ENCODE measurements around the gene PJVK.
"Not testable (repeated sequence)": the region's sequence is repeated elsewhere in the genome, so short reads cannot be mapped to it uniquely, and the experiment has no call there.

The PJVK gene, protein sequence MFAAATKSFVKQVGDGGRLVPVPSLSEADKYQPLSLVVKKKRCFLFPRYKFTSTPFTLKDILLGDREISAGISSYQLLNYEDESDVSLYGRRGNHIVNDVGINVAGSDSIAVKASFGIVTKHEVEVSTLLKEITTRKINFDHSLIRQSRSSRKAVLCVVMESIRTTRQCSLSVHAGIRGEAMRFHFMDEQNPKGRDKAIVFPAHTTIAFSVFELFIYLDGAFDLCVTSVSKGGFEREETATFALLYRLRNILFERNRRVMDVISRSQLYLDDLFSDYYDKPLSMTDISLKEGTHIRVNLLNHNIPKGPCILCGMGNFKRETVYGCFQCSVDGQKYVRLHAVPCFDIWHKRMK

DNA sequence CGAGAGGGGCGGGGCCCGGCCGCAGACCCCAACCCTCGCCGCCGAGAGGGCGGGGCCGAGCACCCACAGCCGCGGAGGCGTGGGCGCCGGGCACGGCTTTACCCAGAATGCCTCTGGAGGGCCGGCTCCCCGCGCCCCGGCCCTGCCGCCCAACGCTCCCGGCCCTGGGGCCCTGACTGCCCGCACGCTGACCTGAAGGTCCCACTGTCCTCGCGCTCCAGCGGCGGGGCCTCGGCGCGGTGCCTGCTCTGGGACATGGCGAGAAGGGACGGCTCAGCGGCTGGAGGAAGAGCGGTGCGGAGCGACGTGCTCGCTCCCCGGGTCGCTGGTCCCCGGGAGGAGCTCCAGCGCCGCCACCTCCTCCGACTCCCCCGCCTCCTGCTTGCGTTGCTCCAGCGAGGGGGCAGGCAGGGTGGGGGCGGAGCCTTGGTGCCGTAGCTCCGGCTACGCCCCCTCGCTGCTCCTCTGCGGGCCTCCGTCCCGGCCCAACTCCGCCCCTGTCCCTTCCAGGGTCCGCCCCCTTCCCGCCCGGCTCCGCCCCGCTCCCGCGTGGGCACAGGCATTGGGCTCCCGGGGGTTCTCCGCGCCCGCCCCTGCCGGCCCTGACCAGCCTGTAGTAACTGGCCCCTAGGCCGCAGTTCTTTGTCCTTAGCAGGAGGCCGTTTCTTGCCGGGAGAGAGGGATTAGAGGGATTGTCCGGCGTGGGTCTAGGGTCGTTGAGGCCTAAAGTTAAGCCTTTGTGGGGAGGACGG is at the start of gene PJVK, which contains the start of gene PRKRA:
TSS of gene PJVK (plus strand) at position 605 of the 752 bp plus-strand sequence. CDS start 2,032 bp downstream, outside the sequence.
TSS of gene PRKRA (minus strand) at position 402 of the 752 bp plus-strand sequence. CDS start at position 257, 145 bp downstream.
- peak; percentile 98 for DNase-seq

GRCh38 chr2:178401994-178402437 is 49.2 kb upstream of the PJVK start:
- no peak for DNase-seq

DNA sequence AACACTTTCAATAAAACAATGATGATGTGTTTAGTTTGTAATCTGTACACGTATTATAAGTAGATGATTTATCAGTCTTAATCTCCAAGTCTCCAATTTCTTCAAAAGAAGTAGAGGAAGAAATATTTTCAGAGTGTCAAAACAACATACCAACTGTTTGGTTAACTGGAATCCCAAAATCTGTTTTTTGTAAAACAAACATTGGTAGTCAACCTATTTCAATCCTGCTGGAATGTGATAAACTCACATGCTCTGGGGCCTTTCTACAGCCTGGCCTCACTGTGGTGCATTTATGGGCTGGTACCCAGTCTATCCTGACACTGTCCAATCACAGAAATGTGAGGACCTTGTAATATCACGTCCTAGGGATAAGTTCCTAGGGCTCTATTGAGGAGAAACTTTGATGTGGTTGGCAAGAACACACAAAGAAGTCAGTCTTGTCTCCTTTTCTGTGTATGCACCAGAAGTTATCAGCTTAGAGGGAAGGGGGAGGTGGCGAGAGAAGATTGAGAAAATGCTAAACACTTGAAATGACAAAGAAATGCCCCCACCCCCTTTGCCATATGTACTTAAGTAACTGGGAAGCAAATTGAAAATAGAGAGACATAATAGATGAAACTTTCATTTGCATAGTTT is 47.4 kb upstream of the PJVK start:
- DNase-seq = no peak

DNA sequence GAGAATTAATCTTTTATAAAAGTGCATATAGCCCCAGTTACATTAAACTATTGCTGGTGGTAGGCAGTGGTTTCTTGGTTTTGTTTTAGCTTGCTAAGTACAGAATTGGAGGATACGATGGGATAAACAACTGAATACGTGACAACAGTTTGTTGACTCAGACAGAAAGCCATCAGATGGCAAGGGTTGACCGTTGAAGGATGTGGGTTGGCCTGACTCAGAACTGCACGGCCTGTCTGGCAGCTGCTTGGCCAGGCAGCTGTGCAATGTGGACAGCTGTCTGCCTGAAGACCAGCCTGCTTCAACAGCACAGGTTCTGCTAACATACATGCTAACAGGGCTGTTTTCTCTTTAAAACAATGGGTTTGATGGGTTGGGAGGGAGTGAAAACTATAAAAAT is 46.8 kb upstream of the PJVK start:
- DNase-seq = peak; percentile 18

- no peak for DNase-seq
Measured at GRCh38 chr2:178409261-178409660, 41.9 kb upstream of the PJVK start.

- DNase-seq = peak; percentile 33
Measured at GRCh38 chr2:178412047-178412446, 39.1 kb upstream of the PJVK start.

GRCh38 chr2:178412453-178412852 is 38.7 kb upstream of the PJVK start:
- not testable (repeated sequence) for DNase-seq

DNA sequence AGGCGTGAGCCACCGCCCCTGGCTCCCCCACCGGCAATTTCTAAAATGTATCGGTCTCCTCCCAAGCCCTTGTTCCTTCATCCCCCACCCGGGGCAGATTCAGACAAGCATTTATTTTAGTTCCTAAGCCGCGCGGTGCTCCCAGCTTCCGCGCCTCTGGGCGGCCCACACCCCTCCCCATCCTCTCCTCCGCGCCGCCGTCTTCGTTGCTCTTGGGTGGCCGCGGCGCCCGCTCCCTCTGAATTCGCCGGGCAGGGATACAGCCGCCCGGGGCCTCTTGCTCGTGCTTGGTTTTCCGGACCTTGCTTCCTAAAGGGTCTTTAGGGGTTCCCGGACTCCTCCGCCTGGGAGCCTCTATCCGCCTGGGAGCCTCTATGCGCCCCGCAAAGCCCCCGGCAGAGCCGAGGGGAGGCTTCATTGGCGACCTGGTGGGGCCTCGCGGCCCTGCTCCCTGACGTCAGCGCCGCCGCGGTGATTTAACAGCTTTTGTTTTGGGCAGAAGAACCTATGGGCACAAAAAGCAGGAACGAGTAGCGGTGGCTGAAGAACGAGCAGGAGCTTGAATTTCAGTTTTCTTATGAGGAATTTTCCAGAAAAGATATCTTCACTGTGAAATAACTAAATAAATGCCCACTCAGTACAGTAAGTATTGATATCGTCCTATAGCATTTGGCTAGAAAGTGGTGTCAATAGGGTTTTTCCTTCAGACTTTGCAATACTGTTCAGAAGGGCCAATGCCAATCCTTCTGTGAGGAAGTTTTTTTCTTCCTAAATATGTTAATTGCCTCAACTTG is 37.5 kb upstream of the PJVK start:
- peak; percentile 87 for DNase-seq

- peak; percentile 97 for DNase-seq
Measured at GRCh38 chr2:178414266-178415247, 36.6 kb upstream of the PJVK start.

GRCh38 chr2:178415979-178416378 is 35.2 kb upstream of the PJVK start:
- DNase-seq = no peak

GRCh38 chr2:178417916-178418315 is 33.3 kb upstream of the PJVK start:
- DNase-seq = no peak

GRCh38 chr2:178418426-178418825 is 32.8 kb upstream of the PJVK start:
- no peak for DNase-seq

DNA sequence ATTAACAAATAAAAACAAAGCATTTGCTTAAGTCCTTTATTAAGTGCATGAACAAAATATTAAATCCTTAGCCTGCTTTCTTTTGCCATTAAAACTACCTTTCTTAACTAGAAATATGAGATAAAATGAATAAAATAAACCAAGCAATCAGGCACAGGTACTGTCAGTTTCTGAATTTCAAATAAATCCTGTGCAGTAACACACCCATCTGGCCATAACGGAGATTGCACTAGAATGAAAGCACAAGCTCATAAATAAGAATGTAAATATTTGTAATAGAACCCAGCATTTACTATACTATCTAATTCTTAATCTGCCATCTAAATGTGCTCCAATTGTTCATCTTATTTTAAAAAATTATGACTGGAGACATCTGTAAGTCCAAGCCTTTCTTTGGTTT is 32.1 kb upstream of the PJVK start:
- DNase-seq = peak; percentile 24

DNA sequence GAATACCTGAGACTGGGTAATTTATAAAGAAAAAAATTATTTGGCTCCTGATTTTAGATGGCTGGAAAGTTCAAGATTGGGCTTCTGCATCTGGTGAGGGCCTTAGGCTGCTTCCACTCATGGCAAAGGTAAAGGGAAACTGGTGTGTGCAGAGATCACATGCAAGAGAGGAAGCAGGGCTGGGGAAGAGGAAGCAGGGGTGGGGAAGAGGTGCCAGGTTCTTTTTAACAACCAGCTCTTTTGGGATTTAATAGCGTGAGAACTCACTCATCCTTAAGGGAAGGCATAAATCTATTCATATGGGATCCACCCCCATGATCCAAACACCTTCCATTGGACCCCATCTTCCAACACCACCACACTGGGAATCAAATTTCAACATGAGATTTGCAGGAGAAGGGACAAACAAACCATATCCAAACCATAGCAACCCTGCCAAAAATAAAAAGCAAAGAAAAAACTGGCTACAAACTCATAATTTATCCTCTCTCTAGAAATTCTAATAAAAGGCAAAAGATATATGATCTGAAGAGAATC is 30.6 kb upstream of the PJVK start:
- DNase-seq = no peak

DNA sequence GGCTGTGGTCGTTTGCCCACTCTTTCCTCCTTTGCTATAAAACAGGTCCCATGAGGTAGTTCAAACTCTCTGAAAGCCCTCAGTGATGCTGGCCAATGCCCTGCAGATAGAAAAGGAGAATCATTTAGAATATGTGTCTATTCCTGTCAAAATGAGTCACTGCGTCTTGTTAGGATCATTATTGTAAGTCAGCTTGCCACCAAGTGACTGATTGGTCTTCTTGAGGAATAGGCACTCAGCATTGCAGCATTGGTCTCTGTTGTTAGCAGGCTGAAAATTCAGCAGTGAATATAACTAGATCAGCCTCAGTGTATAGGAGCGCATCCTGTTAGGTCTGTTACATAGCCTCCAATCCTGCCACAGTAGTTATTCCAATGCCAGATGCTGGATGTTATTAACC is 29.1 kb upstream of the PJVK start:
- no peak for DNase-seq

GRCh38 chr2:178423746-178424145 is 27.4 kb upstream of the PJVK start:
- DNase-seq = not testable (repeated sequence)

DNA sequence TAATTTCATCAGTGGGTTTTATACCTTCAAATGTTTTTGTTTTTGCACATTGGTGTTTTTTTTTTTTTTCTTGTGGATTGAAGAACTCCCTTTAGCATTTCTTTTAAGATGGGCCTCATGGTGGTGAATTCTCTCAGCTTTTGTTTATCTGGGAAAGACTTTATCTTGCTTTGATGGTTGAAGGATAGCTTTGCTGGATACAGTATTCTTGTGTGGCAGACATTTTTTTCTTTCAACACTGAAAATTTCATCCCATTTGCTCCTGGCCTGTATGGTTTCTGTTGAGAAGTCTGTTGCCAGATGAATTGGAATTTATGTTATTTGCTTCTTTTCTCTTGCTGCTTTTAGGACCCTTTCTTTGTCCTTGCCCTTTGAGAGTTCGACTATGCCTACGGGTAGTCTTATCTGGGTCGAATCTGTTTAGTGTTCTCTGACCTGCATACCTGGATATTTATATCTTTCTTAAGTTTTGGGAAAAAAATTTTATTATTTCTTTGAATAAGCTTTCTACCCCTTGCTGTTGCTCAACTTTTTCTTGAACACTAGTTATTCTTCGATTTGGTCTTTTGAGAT is 25.8 kb upstream of the PJVK start:
- DNase-seq = no peak

DNA sequence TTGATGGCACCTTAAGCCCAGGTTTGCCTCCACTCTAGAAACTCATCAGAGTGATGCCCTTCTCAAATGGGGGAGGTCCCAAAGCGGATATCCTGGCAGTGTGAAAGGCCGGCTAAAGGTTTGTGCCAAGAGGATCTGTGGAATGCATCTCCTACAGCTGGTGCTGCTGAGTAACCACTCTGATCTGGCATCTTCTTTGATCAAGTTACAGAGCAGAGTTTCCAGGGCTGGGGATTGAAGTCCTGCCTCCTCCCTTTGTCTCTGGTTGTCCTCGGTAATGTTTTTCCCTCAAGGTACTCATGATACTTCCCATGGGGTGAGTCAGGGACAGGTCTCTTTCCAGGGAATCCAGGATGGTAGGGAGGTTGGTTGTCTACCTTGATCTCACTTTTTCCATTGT is 24.8 kb upstream of the PJVK start:
- DNase-seq = no peak

DNA sequence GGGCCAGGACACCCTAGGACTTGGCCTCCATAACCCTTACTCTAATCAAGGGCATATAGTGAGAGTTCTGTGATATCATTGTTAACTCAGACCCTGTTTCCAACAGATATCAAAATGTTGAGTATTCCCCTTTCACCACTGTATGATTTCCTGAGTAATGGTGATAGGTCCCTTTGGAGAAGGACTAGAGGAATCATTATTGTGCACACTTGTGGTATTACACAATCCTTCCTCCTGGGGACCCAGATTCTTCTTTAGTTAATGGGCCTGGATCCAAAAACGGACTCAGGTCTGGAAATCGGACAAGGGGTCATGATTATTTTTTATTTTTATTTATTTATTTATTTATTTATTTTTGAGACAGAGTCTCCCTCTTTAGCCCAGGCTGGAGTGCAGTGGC is 23.7 kb upstream of the PJVK start:
- no peak for DNase-seq

DNA sequence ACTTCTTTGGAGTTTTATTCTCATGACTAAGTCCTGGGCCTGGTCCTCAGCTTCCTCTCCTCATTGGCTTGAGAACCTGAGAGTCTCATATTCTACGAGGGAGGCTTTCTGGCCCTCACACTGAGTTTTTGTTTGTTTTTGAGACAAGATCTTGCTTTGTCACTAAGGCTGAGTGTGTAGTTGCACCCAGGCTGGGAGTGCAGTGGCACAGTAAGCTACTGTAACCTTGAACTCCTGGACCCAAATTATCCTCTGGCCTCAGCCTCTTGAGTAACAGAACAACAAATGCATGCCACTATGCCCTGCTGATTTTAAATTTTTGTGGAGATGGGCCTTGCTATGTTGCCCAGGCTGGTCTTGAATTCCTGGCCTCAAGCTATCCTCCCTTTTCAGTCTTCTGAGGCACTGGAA is 22.8 kb upstream of the PJVK start:
- DNase-seq = no peak

DNA sequence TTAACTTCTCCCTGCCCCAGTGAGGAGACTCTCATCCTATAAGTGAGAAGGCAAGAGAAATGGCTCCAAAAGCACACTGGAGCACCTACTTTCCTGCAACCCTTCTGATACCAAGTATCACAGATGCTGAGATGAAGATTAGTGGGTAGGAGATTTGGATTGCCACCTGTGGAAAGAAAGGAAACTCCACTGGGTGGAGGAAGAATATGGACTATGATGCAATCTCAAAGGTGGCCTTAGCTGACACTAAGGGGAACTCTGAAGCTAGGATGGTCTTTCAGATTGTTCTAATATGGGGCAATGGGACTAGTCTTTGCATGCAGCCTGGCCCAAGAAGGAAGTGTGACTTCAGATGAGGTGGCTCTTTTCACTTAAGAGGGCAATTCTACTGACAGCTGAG is 21.8 kb upstream of the PJVK start:
- DNase-seq = no peak

All from NCI-H345 (cell line).